HepG2 (cell line): ENCODE measurements around the gene ARRDC3. TPM values are rescaled to one million over a fixed set of nuclear protein-coding genes. Genes with fewer than 3 reads are reported as not detected.

Experiments used
- ATAC-seq: fragments of 200-7000 bp; cut with Tn5 transposase; 3 replicates; pipeline ENCODE4 v1.9.1; 2020; ENCODE audit warnings: mild to moderate bottlenecking, moderate library complexity
- BruUV-seq: library from RNA; stranded (reverse); fragments of 400-500 nt; replicated peaks from 2 replicates; lab custom pipeline; 2021; lab: Mats Ljungman, UMichigan
- CTCF ChIA-PET: fragments of 300-600 bp; formaldehyde crosslinking; extraction: SDS; loops from one replicate; lab custom pipeline; 2021; ENCODE audit warnings: low total read pairs, inconsistent platforms, low intra/inter-chr PET ratio; lab: Yijun Ruan, JAX
- POLR2A ChIA-PET: fragments of 350-600 bp; sonication (Branson Sonifier 250); formaldehyde crosslinking; loops from one replicate; lab custom pipeline; 2020; ENCODE audit warnings: antibody characterized with exemption, inconsistent platforms; lab: Yijun Ruan, JAX
- DNase-seq: peaks from one replicate; pipeline ENCODE4 v3.0.0-alpha.2; 2015; ENCODE audit warnings: low spot score
- FAIRE-seq: peaks from 3 replicates; lab custom pipeline; 2011; peaks lifted over from hg19 to GRCh38; lab: Jason Lieb, UNC
- H2AFZ ChIP-seq: one replicate; pipeline ENCODE4 v1.6.1; 2011; ENCODE audit warnings: low read length, inconsistent platforms
- H3K27ac ChIP-seq: fragments of 300-600 bp; 3 replicates; pipeline ENCODE4 v1.8.0; 2011; ENCODE audit warnings: mixed run types, mild to moderate bottlenecking, mixed read lengths, low read length, inconsistent platforms; ENCODE audit not compliant: insufficient read depth; ENCODE audit errors: extremely low read length
- H3K27me3 ChIP-seq, 2 experiments: fragments of 200-600 bp in 1 of 2; 2 replicates in 1 of 2; 3 replicates in 1 of 2; pipeline versions ENCODE4 v1.6.0 to v1.8.0; 2011; ENCODE audit warnings: low read length in 2 of 2, mild to moderate bottlenecking in 2 of 2, moderate library complexity in 2 of 2, inconsistent platforms in 1 of 2; ENCODE audit not compliant: insufficient read depth in 2 of 2, control insufficient read depth in 1 of 2
- H3K36me3 ChIP-seq, 2 experiments: fragments of 200-600 bp in 1 of 2; replicated peaks in 1 of 2; 2 replicates in 1 of 2; 3 replicates in 1 of 2; pipeline versions ENCODE4 v1.5.1 to v1.8.0; 2011; ENCODE audit warnings: low read length in 2 of 2, inconsistent platforms in 1 of 2; ENCODE audit not compliant: insufficient read depth in 2 of 2, control insufficient read depth in 1 of 2
- H3K4me1 ChIP-seq: 2 replicates; pipeline ENCODE4 v1.5.1; 2012; ENCODE audit warnings: low read length, inconsistent platforms; ENCODE audit not compliant: insufficient read depth
- H3K4me2 ChIP-seq: 2 replicates; pipeline ENCODE4 v1.6.0; 2011; ENCODE audit warnings: low read depth, low read length, inconsistent platforms
- H3K4me3 ChIP-seq, 3 experiments: fragments of 200-600 bp in 1 of 3; sonication (generic), shearing (Covaris generic) in 1 of 3; replicated peaks in 1 of 3; 2 replicates each; pipeline ENCODE4 v1.5.1; 2011 to 2016; ENCODE audit warnings: low read length in 3 of 3, inconsistent platforms in 2 of 3, low read depth in 2 of 3, mild to moderate bottlenecking in 2 of 3, control low read depth in 1 of 3, mixed read lengths in 1 of 3; ENCODE audit not compliant: insufficient read depth in 1 of 3
- H3K79me2 ChIP-seq: one replicate; pipeline ENCODE4 v1.6.1; 2011; ENCODE audit warnings: low read length, inconsistent platforms; ENCODE audit not compliant: insufficient read depth
- H3K9ac ChIP-seq: 2 replicates; pipeline ENCODE4 v1.6.0; 2011; ENCODE audit warnings: mild to moderate bottlenecking, low read depth, low read length, inconsistent platforms; ENCODE audit not compliant: insufficient read depth
- H3K9me3 ChIP-seq: 2 replicates; pipeline ENCODE4 v1.5.1; 2012; ENCODE audit warnings: mild to moderate bottlenecking, low read length
- H4K20me1 ChIP-seq: 2 replicates; pipeline ENCODE4 v1.6.0; 2011; ENCODE audit warnings: inconsistent platforms, mild to moderate bottlenecking, low read length, moderate library complexity; ENCODE audit not compliant: insufficient read depth
- CC2D1A ChIP-seq: sonication (generic); formaldehyde crosslinking; IDR thresholded peaks from 2 replicates; pipeline ENCODE4 v1.8.1; 2023; ENCODE audit warnings: mild to moderate bottlenecking, missing genetic modification reagents
- HNRNPH1 ChIP-seq: fragments of 200-400 bp; formaldehyde crosslinking; optimal IDR thresholded peaks from 2 replicates; pipeline ENCODE3; 2017; ENCODE audit warnings: mild to moderate bottlenecking, low read depth, low read length
- KLF6 ChIP-seq: IDR thresholded peaks from 2 replicates; pipeline ENCODE4 v1.8.0; 2016; ENCODE audit warnings: missing biosample characterization, missing genetic modification reagents
- NR3C1 ChIP-seq: sonication (generic); formaldehyde crosslinking; IDR thresholded peaks from 2 replicates; pipeline ENCODE4 v1.4.0; 2020; ENCODE audit warnings: missing genetic modification reagents
- PRMT3 ChIP-seq: sonication (generic); formaldehyde crosslinking; IDR thresholded peaks from 2 replicates; pipeline ENCODE4 v1.8.1; 2022; ENCODE audit warnings: low read depth, mild to moderate bottlenecking, moderate library complexity, missing genetic modification reagents, borderline replicate concordance
- RARG ChIP-seq: sonication (generic); formaldehyde crosslinking; IDR thresholded peaks from 2 replicates; pipeline ENCODE4 v1.4.0; 2020; ENCODE audit warnings: low read depth, mild to moderate bottlenecking, missing genetic modification reagents
- ZFP82 ChIP-seq: sonication (generic); formaldehyde crosslinking; IDR thresholded peaks from 2 replicates; pipeline ENCODE4 v1.5.1; 2020; ENCODE audit warnings: mild to moderate bottlenecking, missing genetic modification reagents, borderline replicate concordance
- ZNF20 ChIP-seq: sonication (generic); formaldehyde crosslinking; IDR thresholded peaks from 2 replicates; pipeline ENCODE4 v1.4.0; 2020; ENCODE audit warnings: mild to moderate bottlenecking, moderate library complexity, missing genetic modification reagents
- ZNF263 ChIP-seq: sonication (generic); formaldehyde crosslinking; IDR thresholded peaks from 2 replicates; pipeline ENCODE4 v1.4.0; 2020; ENCODE audit warnings: missing genetic modification reagents
- ZNF282 ChIP-seq: fragments of 450-650 bp; IDR thresholded peaks from 2 replicates; pipeline ENCODE4 v1.6.1; 2018; ENCODE audit not compliant: partially characterized antibody
- ZNF563 ChIP-seq: sonication (generic); formaldehyde crosslinking; IDR thresholded peaks from 2 replicates; pipeline ENCODE4 v1.8.0; 2022; ENCODE audit warnings: mild to moderate bottlenecking, moderate library complexity, missing genetic modification reagents
- ZNF780A ChIP-seq: sonication (generic); formaldehyde crosslinking; IDR thresholded peaks from 2 replicates; pipeline ENCODE4 v1.8.0; 2022; ENCODE audit warnings: mild to moderate bottlenecking, missing genetic modification reagents, moderate library complexity
- WGBS: methylation state at CpG from one replicate; pipeline ENCODE4 v1.1.6; 2017; ENCODE audit warnings: low lambda C conversion rate; 5-methylcytosine and 5-hydroxymethylcytosine counted together
- in situ Hi-C: cut with HindIII; loops from 2 replicates; pipeline ENCODE4 v1.10.0; 2017; ENCODE audit warnings: low pct_unique_long_range_greater_than_20kb; ENCODE audit not compliant: extremely low pct_ligation_motif_present
- intact Hi-C: fragments of 100-400 bp; cut with micrococcal nuclease; formaldehyde crosslinking; loops from one replicate; pipeline ENCODE4 v1.10.0; 2022; ENCODE audit not compliant: unreplicated experiment
- polyA plus RNA-seq, 8 experiments: library from polyadenylated mRNA; depleted of rRNA in 3 of 8; stranded (reverse) in 7 of 8; unstranded in 1 of 8; fragments of >200 nt; fragmentation: Illumina TruSeq in 4 of 8; extraction: Trizol in 4 of 8; gene quantifications; 2 replicates each; pipeline versions ENCODE4 v1.2.1 to v1.2.3, GENCODE V29; 2011 to 2016; ENCODE audit warnings: low read depth in 4 of 8, missing spikeins in 1 of 8, mixed read lengths in 1 of 8; ENCODE audit not compliant: insufficient read depth in 1 of 8
- total RNA-seq, 5 experiments: library from RNA; depleted of rRNA; stranded (reverse); fragments of >200 nt; fragmentation: Illumina TruSeq; extraction: Trizol; gene quantifications; 2 replicates each; pipeline ENCODE4 v1.2.3, GENCODE V29; 2016; ENCODE audit warnings: low read depth in 1 of 5
- TF ChIP-seq, protein P1 (sequence below): sonication (generic); formaldehyde crosslinking; IDR thresholded peaks from 2 replicates; pipeline ENCODE4 v1.5.1; 2020; ENCODE audit warnings: mild to moderate bottlenecking, moderate library complexity, missing genetic modification reagents
- TF ChIP-seq, protein P2 (sequence below): sonication (generic); formaldehyde crosslinking; IDR thresholded peaks from 2 replicates; pipeline ENCODE4 v1.5.0; 2020; ENCODE audit warnings: missing genetic modification reagents
- TF ChIP-seq, protein P3 (sequence below): sonication (generic); formaldehyde crosslinking; IDR thresholded peaks from 2 replicates; pipeline ENCODE4 v1.5.0; 2020; ENCODE audit warnings: missing genetic modification reagents
- TF ChIP-seq, protein P4 (sequence below): sonication (generic); formaldehyde crosslinking; IDR thresholded peaks from 2 replicates; pipeline ENCODE4 v1.5.1; 2020; ENCODE audit warnings: missing genetic modification reagents, mild to moderate bottlenecking, borderline replicate concordance
- TF ChIP-seq, protein P5 (sequence below): sonication (generic); formaldehyde crosslinking; IDR thresholded peaks from 2 replicates; pipeline ENCODE4 v1.8.1; 2023; ENCODE audit warnings: mild to moderate bottlenecking, missing genetic modification reagents, borderline replicate concordance

ARRDC3 gene
- total and polyA plus RNA-seq, 2 of the 13 experiments (the other 11 are each of a cell fraction or from before 2014, with no cell fraction given), result 3.4 to 24.4 TPM

DNA sequence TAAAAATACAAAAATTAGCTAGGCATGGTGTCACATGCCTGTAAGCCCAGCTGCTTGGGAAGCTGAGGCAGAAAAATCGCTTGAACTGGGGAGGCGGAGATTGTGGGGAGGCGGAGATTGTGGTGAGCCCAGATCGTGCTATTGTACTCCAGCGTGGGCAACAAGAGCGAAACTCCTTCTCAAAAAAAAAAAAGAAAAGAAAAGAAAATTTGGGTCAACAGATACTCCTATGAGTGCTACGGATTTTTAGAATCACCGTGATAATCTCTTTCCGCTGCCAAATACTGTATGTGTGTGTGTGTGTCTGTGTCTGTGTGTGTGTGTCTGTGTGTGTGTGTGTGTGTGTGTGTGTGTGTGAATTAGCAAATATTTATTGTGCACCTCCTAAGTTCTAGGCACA lies 64.4 kb downstream of the ARRDC3 start:
- no peaks in the 10 kb centered on the region for H3K36me3 ChIP-seq
- no peak overlapping the region for H2AFZ ChIP-seq
- H3K79me2 ChIP-seq, result no peaks in the 10 kb centered on the region
- no peaks in the 10 kb centered on the region for H3K27me3 ChIP-seq
- intact Hi-C loops (no loop called here), in situ Hi-C loops (no loop called here)
- POLR2A ChIA-PET, result no interaction called here
- H4K20me1 ChIP-seq, result no peaks in the 10 kb centered on the region
- DNase-seq, result no peak
- FAIRE-seq, result no peak
- no TSS peak for BruUV-seq
- 84% methylated on average over 9 of the region's 9 CpGs for WGBS
- TF ChIP-seq ZFP82 (CRISPR knock-in tag), result no peak
- TF ChIP-seq, protein P1, sequence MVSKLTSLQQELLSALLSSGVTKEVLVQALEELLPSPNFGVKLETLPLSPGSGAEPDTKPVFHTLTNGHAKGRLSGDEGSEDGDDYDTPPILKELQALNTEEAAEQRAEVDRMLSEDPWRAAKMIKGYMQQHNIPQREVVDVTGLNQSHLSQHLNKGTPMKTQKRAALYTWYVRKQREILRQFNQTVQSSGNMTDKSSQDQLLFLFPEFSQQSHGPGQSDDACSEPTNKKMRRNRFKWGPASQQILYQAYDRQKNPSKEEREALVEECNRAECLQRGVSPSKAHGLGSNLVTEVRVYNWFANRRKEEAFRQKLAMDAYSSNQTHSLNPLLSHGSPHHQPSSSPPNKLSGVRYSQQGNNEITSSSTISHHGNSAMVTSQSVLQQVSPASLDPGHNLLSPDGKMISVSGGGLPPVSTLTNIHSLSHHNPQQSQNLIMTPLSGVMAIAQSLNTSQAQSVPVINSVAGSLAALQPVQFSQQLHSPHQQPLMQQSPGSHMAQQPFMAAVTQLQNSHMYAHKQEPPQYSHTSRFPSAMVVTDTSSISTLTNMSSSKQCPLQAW (CRISPR knock-in tag), result no peak
- no peak for TF ChIP-seq ZNF780A (CRISPR knock-in tag)
- TF ChIP-seq, protein P2, sequence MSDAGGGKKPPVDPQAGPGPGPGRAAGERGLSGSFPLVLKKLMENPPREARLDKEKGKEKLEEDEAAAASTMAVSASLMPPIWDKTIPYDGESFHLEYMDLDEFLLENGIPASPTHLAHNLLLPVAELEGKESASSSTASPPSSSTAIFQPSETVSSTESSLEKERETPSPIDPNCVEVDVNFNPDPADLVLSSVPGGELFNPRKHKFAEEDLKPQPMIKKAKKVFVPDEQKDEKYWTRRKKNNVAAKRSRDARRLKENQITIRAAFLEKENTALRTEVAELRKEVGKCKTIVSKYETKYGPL, result no peak
- no peak for TF ChIP-seq HNRNPH1
- TF ChIP-seq PRMT3 (CRISPR knock-in tag), result no peak
- TF ChIP-seq, protein P3, sequence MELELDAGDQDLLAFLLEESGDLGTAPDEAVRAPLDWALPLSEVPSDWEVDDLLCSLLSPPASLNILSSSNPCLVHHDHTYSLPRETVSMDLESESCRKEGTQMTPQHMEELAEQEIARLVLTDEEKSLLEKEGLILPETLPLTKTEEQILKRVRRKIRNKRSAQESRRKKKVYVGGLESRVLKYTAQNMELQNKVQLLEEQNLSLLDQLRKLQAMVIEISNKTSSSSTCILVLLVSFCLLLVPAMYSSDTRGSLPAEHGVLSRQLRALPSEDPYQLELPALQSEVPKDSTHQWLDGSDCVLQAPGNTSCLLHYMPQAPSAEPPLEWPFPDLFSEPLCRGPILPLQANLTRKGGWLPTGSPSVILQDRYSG, result no peak
- TF ChIP-seq RARG (CRISPR knock-in tag), result no peak
- no peak for TF ChIP-seq ZNF563 (CRISPR knock-in tag)
- TF ChIP-seq ZNF20 (CRISPR knock-in tag), result no peak
- TF ChIP-seq, protein P4, sequence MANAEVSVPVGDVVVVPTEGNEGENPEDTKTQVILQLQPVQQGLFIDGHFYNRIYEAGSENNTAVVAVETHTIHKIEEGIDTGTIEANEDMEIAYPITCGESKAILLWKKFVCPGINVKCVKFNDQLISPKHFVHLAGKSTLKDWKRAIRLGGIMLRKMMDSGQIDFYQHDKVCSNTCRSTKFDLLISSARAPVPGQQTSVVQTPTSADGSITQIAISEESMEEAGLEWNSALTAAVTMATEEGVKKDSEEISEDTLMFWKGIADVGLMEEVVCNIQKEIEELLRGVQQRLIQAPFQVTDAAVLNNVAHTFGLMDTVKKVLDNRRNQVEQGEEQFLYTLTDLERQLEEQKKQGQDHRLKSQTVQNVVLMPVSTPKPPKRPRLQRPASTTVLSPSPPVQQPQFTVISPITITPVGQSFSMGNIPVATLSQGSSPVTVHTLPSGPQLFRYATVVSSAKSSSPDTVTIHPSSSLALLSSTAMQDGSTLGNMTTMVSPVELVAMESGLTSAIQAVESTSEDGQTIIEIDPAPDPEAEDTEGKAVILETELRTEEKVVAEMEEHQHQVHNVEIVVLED (CRISPR knock-in tag), result no peak
- TF ChIP-seq NR3C1 (CRISPR knock-in tag), result no peak
- no peak for TF ChIP-seq KLF6 (CRISPR knock-in tag)
- TF ChIP-seq, protein P5, sequence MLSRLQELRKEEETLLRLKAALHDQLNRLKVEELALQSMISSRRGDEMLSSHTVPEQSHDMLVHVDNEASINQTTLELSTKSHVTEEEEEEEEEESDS, result no peak
- TF ChIP-seq ZNF263, result no peak
- TF ChIP-seq ZNF282, result no peak
- no peak for TF ChIP-seq CC2D1A
- peaks cover 14% of the 10 kb centered on the region for H3K4me1 ChIP-seq
- no peak overlapping the region for H3K4me3 ChIP-seq
- ATAC-seq, result no peak
- H3K9ac ChIP-seq, result no peak overlapping the region
- H3K27ac ChIP-seq, result no peak overlapping the region
- CTCF ChIA-PET, result no interaction called here
- H3K4me2 ChIP-seq, result no peak overlapping the region
- H3K9me3 ChIP-seq, result no peaks in the 10 kb centered on the region
